HG03378 (cell line): ENCODE measurements around the gene FGF8.
"Not testable (repeated sequence)": the region's sequence is repeated elsewhere in the genome, so short reads cannot be mapped to it uniquely, and the experiment has no call there.

Experiments
- ATAC-seq: cut with Tn5 transposase; IDR thresholded peaks from one replicate; pipeline ENCODE4 v1.9.1; 2021; ENCODE audit warnings: mild to moderate bottlenecking, moderate library complexity; ENCODE audit not compliant: unreplicated experiment

The FGF8 gene

GRCh38 chr10:101775273-101776160 lies at the start of gene FGF8:
FGF8 (minus strand) TSS chr10:101776114; CDS start chr10:101775900, 214 bp downstream.
- no peak for ATAC-seq

DNA sequence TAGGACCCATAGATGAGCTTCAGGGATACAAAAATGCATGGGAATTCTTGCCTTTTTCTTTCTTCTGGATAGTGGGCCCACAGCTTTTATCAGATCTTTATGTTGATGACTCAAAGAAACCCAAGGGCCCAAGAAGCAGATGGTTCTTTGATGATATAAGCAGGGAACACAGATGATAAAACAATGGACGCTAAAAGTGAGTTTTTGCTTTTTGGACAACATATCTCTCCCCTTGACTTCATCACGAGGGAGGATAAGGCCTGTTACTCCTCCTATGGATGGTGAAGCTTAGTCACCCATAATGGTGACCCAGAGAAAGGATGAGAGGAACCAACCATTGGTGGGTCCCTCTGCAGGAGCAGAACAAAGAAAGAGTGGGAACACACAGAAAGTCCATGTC lies 48.8 kb upstream of the FGF8 start:
- no peak for ATAC-seq

DNA sequence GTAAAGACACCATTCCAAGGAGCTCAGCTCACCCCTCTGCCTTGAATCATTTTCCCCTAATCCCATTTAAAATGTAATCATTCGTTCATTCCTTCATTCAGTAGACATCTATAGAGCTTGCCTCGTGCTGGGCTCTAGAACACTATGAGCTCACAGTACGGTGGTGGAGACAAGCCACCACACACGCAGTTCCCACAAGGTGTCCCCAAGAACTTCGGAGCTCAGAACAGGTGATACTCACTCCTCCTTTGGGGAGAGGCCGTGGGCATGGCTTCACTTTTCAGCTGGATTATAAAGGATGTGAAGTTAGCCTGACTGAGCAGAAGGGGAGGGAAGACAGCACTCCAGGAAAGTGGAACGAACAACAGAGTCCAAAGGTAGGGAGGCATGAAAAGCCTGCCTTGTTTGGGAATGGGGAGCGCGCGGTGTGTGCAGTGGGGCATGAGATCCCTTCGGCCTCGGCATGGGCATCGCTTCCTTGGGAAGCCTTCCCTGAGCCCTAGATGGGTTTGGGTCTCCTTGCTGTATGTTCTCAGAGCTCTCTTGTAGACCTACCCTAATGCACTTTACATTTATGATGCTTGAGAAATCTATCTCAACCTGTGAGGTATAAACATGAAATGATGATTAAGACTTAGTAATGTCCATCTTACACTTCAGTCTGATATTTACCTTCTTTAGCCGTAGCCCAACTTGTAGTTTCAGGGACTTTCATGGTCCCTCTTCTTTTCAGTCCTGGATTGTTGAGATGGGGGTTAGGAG lies 43.1 kb upstream of the FGF8 start:
- ATAC-seq: peak; percentile 12

DNA sequence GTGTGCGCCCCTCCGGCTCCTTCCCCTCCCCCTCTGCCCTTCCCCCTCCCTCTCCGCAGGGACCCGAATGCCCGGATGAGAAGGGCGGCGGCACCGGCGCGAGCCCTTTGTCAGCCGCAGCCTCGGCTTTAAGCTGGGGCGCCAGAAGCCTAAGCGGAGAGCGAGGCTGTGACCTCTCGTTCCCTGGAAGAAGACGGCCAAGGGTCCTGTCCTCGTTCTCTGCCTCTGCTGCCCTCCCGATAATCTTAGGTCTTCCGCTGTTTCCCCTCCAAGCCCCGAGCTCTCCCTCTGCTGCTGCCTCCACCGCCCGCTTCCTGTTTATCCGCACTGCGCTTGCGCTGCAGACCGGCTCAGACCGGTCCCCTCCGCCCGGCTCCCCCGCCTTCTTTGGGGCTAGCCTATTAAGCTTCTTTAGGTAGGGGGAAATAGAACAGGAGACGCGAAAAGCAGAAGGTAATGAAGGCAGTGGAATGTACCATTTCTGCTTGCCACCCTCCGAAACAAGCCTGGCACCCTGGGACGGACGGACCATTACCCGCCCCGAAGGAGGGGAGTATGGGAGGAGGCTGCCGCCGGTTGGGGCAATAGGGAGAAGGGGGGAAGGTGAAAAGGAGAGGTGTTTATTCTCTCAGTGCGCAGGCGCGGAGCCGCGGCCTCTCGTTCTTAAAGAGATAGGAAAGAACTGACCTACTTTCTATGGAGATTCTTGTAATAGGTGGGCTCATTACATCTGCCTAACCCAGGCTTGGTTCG lies 42.4 kb upstream of the FGF8 start, which contains the start of gene OGA:
OGA (minus strand) TSS at position 326 of the 753 bp plus-strand sequence. CDS start 422 bp downstream, outside the sequence.
- ATAC-seq: peak; percentile 85

DNA sequence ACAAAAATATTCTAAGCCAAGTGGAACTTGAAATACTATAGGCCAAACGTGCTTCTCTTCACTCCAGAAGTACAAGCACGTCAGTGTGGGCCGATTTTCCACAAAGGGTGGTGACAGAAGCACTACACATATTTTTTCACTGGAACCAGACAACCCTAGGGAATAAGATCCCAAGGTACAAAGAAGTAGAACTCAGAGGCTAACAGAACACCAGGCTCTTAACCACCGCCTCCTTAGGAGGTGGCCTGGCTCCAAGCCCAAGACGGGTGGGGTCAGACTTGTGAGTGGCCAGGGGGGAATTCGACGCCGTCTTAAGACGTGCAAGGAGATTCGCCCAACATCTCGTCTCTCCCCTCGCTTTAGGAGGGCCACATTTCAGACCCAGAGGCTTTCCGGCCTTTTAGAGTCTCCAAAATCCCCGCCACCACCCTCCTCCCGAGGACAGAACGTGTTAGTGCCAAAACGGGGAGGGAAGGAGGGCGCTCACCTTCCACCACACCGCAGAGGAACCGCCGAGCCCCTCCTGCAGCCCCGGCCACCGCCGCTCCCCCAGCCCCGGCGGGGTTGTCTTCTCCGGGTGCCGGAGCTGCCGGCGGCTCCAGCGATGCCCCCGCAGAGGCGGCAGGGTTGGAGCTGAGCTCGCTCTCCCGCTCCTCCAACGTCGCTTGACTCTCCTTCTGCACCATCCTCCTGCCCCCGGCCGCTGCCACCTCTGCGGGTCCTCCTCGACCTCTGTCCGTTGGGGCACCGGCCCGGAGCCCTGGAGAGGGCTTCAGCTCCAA lies 41.6 kb upstream of the FGF8 start:
- no peak for ATAC-seq

DNA sequence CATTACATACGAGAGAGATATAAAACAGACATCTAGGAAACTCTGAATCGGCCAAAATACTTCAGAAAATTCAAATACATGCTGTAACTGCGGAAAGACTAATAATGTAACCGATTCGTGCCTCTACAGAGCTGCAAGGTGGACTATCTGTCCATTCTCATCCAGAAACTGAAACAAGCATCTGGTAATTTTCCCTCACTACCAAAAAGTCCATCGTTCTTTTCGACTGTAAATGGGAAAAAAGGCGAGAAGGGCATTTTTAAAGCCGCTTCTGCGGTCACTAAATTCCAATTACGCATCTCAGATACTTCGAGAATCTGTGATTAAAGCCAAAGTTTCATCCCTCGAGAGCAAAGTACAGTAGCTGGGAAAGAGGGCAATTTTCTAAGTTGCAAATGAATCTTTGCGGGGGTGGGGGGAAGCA lies 41.0 kb upstream of the FGF8 start:
- ATAC-seq: no peak

DNA sequence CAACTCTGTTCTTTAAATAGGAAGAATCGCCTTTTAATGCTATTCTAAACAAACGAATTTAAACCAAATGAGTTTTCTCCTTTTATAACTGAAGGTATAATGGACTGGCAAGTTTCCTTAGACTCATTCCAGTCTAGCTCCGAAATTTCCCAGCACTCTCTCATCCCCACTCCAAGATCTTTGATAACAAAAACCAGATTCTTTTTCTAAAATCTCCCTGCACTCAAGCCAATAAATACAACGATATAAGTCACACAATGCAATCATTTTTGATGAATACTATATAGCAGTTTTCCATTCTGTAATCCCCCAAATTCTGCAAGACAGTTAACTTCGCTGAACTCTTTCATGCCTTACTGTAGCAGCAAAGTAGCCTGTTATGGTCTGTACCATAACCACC lies 40.5 kb upstream of the FGF8 start:
- no peak for ATAC-seq

- ATAC-seq: peak; percentile 28
Measured at GRCh38 chr10:101814466-101815071, 38.7 kb upstream of the FGF8 start.

GRCh38 chr10:101812606-101813005 lies 36.7 kb upstream of the FGF8 start:
- no peak for ATAC-seq

DNA sequence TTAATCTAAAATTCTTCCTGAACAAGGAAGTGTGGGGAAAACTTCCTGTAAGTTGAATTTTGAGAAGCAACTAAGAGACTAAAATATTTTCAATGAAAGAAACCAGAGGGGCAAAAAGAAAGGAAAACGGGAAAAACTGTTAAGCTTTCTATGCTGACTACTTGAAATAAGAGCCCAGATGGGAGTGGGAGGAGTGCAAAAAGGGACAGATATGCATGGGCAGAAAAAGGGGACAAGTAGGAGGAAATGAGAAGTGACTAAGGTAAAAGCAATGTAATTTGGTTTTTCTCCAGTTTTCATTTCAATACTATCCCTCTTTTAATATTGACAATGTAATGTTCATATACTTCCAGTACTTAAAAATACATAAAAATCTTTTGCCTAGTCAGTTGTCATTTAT lies 31.2 kb upstream of the FGF8 start:
- no peak for ATAC-seq

DNA sequence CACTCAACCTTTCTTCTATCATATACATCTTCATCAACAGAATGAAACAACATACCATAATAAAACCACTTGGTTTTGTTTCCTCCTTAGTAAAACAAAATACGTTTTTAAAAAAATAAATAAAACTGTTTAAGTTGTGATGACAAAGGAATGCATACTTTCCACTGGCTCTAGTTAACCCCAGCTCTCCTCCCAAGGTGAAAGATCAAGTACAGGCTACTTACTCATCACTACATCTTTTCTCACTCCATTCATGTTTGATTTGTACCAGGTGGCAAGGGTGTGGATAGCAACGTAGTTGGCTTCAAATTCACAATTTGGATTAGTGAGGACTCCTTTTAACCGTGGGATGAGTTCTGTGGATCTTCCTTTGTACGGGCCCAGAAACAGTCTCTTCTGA lies 27.6 kb upstream of the FGF8 start:
- ATAC-seq: no peak

DNA sequence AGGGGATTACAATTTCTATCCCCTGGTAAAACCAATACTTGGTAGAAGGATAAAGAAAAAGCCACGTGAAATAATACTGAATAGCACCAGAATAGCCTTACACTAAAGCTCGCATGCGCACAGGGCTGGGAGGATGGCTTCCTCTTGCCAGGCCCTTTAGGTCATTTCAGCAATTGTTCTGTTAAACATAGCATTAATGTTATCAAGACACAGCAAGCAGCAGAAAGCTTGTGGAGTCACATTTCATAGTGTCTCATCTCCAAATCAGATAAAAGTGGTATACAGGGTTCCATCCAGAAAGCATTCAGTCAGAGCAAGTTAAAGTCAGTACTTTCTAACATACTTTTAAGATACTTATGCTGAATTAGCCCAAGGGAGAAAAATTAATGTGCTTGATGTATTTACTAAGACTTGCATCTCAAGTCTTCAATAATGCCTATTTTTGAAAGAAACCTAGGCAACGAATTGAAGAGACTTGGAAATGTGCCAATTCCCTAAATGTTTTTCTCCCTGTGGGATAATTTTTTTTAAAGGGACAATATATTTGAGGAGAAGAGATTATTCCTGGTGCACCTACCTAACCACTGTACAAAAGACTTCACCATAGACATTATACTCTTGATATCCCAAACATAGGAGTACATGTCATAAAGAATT lies 21.6 kb upstream of the FGF8 start:
- ATAC-seq: no peak

- ATAC-seq: no peak
Measured at GRCh38 chr10:101793526-101793925, 17.6 kb upstream of the FGF8 start.

DNA sequence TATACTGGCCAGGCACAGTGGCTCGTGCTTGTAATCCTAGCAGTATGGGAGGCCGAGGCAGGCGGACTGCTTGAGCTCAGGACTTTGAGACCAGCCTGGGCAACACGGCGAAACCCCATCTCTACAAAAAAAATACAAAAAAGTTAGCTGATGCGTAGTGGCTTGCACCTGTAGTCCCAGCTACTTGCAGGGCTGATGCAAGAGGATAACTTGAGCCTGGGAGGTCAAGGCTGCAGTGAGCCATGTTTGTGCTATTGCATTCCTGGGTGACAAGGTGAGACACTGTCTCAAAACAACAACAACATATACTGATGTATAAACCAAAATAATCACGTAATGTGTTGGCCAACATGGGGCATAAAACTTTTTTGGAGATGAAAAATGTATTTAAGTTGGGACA lies 13.8 kb upstream of the FGF8 start:
- no peak for ATAC-seq

DNA sequence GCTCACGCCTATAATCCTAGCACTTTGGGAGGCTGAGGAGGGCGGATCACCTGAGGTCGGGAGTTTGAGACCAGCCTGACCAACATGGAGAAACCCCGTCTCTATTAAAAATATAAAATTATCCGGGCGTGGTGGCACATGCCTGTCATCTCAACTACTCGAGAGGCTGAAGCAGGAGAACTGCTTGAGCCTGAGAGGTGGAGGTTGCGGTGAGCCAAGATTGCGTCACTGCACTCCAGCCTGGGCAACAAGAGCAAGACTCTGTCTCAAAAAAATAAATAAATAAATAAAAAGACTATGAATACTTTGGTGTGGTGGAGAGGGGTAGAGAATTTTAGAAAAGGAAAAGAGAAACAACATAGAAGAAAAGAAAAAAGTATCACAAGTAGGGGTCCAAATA lies 13.3 kb upstream of the FGF8 start:
- not testable (repeated sequence) for ATAC-seq

GRCh38 chr10:101785801-101786200 lies 9.9 kb upstream of the FGF8 start:
- ATAC-seq: no peak

DNA sequence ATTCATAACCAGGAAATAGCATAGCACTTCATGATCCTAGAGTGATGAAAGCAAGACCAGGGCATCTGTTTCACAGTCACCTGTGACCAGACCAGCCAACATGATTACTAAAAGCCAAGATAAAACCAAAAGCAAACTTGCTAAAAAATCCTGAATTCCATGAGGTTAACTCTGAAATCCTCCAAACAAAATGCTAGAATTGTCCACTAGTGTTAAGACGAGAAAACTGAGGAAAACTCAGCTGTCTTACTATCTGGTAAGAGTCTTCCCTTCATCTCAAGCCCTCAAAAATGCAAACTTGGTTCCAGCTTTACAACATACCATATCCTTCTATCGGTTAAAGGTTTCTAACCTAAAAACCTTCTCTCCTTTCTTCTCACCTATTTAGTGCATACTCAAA lies 8.6 kb upstream of the FGF8 start:
- no peak for ATAC-seq

DNA sequence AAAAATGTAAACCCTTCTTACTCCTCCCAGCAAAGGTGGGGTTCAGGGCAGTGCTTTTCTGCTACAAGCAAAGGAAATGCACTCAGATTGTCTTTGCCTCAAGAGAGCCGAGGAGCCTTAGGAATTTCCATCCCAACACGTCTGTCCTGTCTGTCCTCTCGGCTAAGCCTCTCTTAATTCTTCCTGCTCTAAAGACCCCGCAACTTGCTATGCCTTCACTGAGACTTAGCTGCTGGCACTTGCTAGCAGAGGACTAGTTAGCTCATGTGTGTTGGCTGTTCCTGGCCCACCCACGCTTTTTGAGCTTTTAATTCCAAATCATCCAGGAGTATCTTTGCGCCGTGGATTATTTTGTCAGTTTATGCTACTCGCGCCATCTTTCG lies 7.8 kb upstream of the FGF8 start:
- no peak for ATAC-seq
